K562 treated with DMSO at 1 percent for 12 hours (cell line): Measurements from ENCODE around the gene CSRP1. TPM values are rescaled to one million over a fixed set of nuclear protein-coding genes. Genes with fewer than 3 reads are reported as not detected.

ENCODE experiments used
- total RNA-seq: library from RNA; unstranded; fragments of 300-600 nt; gene quantifications from 2 replicates; pipeline ENCODE4 v1.2.3, GENCODE V29; 2022; ENCODE audit not compliant: insufficient read depth

Gene CSRP1
- total RNA-seq = 43.0 and 55.7 TPM in 2 replicates

DNA sequence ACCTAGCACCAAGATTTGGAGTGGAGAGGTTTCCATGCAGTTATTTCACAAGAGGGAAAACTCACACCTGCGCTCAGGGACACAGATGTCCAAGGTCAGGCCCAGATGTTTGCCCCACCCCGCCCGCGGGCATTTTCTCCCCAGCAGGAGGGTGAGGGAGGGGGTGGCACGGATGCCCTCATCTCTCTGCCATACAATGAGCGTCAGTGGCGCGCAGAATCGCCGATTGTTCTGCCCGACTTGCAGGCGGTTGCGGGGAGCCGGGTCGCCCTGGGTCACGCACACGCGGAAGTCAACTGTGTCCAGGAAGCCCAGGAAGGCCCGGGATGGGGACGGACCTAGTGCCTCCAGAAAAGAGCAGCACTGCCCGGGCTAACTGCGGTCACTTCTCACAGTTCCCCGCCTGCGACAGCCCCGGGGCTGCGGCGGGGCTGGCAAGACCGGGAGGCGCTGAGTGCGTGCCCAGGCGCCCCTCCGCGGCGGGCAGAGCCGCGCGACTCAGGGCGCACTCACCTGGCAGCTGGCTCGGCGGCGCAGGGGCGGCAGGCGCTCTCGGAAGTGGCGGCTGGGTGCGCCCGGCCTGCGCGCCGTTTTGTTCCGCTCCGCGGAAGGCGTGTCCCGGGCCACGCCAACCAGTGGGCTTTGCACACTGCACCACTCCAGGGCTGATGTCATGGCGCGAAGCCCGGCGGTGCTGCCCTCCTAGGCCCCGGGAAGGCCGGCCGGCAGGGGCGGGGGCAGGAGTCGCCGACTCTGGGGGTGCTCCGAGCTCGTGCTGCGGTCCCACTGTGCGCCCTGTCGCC is at the start of gene CSRP1:
CSRP1 (minus strand) TSS at position 567 of the 803 bp plus-strand sequence. CDS start 10,820 bp downstream, outside the sequence.

DNA sequence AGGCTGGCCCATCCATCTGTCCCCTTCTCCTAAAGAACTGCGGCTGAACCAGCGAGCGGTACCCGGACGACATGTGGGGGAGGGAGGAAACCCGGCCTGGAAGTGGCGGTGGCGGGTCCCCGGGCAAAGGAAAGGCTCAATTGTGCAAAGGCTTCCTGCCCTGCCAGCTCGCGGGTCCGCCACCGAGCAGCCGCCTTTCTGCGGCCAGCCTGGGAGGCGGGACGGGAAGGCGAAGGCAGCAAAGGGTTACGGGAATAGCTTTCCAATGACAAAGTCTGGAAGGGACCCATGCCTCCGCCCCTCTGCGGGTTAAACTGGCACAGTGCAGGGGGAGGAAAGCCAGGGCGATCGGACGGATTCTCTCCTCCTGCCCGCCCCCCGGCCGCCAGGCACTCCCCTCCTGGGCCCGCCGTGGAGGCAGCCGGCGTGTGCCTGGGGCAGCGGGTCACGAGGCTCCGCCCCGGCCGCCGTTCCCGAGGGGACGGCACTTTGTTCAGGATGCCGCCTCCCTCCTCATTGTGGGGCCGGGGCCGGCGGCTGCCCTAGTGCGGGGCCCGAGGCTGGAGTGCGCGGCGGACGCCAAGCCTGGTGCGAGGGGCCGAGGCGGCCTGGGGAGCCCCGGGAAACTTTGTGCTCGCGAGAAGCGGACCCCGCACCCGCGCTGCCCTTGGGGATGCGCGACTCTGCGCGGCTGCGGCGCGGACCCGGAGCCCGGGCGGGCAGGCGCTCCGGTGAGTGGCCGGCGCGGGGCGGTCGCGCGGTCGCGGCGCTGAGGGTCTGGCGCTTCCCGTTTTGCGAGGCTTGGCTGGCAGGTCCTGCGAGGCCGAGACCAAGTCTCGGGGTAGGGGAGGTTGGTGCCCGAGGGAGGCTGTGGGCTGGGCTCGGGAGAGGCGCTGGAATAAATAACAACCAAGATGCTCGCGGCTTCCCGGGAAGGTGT is 32.0 kb upstream of the CSRP1 start, which contains the start of gene NAV1:
NAV1 (plus strand) TSS at position 516 of the 940 bp plus-strand sequence. CDS start 83,758 bp downstream, outside the sequence.

DNA sequence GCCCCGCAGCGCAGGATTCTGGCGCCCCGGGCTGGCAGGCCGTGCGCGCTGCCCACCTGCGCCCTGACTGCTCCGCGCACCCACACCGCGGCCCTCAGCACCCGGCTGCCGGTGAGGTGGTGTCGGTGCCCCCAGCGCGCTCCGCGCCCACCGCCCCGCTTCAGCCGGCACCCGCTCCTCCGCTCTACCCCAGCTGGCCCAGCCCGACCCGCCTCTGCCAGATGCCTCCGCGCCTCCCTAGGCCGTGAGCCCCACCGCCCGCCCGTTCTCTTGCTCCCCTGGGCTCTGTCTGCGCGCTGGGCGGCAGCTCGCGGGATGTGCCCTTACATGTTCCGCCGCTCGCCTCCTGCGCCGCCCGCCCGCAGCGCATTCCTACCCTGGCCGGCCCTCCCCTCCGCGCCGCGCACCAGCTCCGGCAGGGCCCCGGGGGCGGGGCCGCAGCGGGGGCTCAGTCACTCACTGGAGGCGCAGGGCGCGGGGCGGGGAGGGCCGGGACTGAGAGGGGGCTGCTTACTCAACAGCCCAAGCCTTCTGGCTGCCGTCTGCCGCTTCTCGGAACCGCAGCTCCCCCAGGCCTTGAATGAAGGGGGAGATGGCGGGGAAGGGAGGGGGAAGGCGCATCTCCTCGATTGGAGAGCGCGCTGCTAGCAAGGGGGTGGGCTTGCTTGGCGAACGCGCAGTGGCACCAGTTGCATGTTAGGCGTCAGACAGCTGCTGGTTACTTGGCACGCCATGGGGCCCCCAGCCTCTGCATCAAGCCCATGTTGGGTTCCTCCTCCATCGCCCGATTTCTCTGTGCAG is 37.9 kb downstream of the CSRP1 start, which contains the start of gene PHLDA3:
PHLDA3 (minus strand) TSS at position 345 of the 801 bp plus-strand sequence. CDS start 402 bp downstream, outside the sequence.

Other genes starting within 250 kb of the CSRP1 start
- not detected in 2 replicates for gene PKP1, start 223.6 kb downstream of the CSRP1 start, total RNA-seq
- not detected in 2 replicates for gene TNNT2, start 129.4 kb downstream of the CSRP1 start, total RNA-seq
- not detected in 2 replicates for gene LAD1, start 107.8 kb downstream of the CSRP1 start, total RNA-seq
- not detected in 2 replicates for gene TNNI1, start 85.4 kb downstream of the CSRP1 start, total RNA-seq
- gene PHLDA3, start 37.9 kb downstream of the CSRP1 start, total RNA-seq = not detected in 2 replicates
- gene NAV1, start 32.0 kb upstream of the CSRP1 start, total RNA-seq = 0.77 and 7.9 TPM in 2 replicates